Activated T-cell treated with anti-CD3 and anti-CD28 coated beads for 24 hours (primary cell): Measurements from ENCODE around the gene TMPRSS11F.
"Not testable (repeated sequence)": the region's sequence is repeated elsewhere in the genome, so short reads cannot be mapped to it uniquely, and the experiment has no call there.

Experiments used
- DNase-seq: peaks from one replicate; pipeline ENCODE4 v3.0.0-alpha.2; 2020; ENCODE audit warnings: low read depth

Gene TMPRSS11F

DNA sequence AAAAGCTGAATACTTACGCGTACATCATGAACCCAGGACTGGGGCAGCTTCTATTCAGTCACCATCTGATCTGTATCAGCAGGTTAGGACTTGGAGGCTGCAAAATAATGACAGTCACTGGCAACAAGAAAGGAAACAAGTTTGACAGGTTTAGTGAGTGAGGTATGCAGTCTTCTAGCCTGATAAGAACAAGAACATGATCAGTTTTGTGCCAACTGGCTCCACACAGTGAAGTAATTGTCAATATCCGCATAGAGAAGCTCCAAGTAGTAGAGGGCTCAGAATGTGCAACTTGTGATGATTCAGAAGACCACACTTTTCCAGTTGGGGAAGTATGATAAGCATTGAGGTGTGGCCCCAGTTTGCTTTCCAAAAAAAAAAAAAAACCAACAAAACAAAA, at the start of gene TMPRSS11F:
TSS of gene TMPRSS11F (minus strand) at position 77 of the 400 bp plus-strand sequence. CDS start at position 28, 49 bp downstream.
- DNase-seq = no peak

DNA sequence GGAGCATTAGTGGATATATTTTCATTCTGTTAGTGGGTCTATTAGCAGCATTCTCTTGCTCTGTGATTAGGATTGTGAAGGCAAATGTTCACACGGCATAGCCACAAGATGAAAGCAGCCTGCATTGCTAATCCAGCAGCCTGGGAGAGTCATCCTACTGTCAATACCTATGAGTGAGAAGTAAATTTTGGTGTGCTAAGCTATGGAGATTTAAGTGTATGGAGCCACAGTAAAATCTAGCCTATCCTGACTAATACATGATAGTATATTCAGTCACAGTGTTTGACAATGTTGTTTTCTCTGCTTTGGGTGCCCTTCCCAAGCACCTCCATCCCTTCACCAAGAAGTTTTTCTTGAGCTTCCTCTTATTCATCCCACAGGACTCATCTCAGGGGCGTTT, 47.2 kb upstream of the TMPRSS11F start:
- DNase-seq = no peak

DNA sequence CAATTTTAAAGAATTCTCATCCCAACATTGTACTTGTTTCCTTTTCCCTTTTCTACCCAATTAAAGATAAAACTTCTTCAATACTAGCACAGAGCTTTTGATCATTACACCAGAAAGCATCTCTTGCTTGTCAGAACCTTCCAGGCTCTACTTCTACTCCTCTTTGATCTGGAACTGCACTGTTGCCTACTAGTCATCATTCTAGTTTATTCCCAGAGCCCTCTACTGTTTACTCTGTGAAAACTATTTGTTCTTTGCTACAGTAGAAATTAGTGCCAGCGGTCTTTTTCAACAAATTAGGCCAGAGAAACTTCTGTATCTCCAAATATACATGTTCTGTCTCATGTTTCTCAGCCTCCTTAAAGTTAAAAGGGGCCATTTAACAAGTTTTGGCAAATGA, 46.8 kb upstream of the TMPRSS11F start:
- DNase-seq = no peak

DNA sequence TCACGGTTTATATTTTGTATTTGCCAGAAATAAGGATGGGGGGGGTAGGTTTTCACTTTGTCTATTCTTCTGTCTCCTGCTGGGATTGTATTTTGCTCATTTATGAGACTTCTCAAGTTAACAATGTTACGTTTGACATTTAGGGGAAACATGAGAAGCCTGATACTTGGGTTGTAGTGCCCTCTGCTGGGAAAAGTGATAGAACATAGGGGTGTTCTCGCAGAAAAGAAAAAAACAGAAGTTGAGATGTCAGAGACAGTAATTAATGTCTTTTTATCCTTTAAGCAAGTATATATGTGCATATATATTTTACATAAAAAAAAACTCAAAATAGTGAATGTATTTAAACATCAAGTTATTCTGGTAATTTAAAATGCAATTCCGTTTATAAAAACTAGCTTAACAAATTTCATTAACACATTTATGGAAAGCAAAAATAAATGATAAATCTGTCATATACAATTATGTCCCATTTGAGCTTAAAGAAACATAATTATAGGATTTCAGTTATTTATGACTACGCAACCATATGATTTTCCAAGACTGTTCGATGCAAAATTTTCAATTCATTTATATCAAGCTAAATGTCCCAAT, 46.0 kb upstream of the TMPRSS11F start:
- peak; percentile 11 for DNase-seq

DNA sequence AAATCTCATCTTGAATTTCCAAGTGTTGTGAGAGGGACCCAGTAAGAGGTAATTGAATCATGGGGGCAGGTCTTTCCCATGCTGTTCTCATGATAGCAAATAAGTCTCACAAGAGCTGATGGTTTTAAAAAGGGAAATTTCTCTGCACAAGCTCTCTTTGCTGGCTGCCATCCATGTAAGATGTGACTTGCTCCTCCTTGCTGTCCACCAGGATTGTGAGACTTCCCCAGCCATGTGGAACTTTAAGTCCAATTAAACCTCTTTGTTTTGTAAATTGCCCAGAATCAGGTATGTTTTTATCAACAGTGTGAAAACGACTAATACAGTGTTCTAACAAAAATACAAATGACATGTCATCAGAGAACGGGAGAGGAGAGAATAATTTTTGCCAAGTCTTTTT, 44.7 kb upstream of the TMPRSS11F start:
- DNase-seq = not testable (repeated sequence)

DNA sequence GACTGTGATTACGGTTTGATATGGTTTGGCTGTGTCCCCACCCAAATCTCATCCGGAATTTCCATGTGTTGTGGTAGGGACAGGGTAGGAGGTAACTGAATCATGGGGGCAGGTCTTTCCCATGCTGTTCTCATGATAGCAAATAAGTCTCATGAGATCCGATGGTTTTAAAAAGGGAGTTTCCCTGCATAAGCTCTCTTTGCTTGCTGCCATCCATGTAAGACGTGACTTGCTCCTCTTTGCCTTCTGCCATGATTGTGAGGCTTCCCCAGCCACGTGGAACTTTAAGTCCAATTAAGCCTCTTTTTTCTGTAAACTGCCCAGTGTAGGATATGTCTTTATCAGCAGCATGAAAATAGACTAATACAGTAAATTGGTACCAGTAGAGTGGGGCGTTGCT, 42.5 kb upstream of the TMPRSS11F start:
- DNase-seq = not testable (repeated sequence)

DNA sequence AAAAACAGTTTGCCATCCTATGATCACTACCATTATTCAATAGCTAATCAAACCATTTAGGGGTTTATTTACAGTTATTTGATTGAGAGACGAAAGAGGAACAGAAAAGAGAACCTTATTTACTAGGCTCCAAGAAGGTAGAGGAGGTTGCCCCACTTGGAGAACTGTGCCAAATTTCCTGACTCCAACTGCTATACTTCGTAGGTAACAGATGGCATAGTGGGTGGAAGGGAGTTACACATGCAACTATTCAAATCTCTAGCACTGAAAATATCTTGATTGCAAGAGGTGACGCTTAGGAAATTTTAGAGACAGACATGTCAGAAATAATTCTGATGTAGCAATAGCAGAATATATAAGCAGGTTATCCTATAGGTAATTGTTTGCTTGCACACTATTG, 38.0 kb upstream of the TMPRSS11F start:
- DNase-seq = no peak

DNA sequence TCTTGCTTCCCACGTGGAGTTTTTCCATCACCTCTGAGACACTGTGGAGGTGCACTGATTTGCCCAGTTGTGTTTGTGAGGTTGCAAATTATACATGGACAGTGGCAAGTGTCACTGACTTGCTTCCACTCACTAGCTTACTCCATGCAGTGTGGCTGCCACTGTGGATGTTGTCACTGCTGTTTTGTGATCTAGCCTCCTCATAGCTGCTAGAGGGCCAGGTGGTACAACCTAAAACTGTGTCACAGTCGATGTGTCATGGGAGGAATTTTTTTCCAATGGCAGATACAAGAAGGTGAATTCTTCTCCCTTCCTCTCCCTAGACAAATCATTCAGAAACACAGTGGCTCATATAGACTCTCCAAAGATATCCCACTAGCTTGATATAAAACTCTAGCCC, 37.5 kb upstream of the TMPRSS11F start:
- no peak for DNase-seq

DNA sequence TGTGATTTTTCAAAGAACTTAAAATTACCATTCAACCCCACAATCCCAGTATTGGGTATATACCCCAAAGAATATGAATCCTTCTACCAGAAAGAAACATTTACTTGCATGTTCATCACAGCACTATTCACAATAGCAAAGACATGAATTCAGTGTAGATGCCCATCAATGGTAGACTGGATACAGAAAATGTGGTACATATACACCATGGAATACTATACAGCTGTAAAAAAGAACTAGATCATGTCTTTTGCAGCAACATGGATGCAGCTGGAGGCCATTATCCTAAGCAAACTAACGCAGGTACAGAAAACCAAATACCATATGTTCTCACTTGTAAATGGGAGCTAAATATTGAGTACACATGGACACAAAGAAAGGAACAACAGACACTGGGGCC, 34.1 kb upstream of the TMPRSS11F start:
- no peak for DNase-seq

DNA sequence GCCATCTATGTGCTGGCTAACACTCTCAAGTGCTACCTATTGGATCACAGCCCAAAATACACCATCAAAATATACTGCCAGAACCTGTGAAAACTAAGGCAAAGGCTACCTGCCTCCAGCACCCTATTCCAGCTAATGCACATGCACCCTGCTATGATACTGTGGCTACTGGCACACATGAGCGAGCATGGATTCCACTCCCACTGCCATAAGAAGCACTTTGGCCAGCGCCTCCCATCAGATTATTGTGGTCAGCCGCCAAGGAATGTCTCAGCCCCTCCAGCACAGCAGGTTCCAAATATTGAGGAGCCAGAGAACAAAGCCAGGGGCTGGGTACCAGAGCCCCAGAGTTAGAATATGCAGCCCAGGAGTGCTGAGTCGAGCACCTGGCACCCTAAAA, 32.5 kb upstream of the TMPRSS11F start:
- no peak for DNase-seq

DNA sequence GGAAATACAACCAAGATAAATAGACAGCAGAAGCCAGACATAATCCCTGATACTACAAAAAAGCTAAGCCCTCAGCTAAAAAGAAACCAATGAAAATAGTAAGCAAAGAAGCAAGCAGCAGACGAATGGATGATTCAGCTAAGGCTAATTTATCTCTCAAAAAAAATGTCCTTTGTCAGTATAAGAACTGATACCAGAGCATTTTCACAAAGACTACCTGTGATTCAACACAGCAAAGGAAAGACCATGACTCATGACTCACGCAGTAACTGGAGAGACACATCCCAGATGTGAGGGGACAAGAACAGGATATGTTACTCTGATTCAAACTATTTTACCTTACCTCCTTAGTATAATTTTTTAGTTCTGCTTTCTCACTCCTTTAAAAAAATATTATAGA, 22.7 kb upstream of the TMPRSS11F start:
- no peak for DNase-seq

DNA sequence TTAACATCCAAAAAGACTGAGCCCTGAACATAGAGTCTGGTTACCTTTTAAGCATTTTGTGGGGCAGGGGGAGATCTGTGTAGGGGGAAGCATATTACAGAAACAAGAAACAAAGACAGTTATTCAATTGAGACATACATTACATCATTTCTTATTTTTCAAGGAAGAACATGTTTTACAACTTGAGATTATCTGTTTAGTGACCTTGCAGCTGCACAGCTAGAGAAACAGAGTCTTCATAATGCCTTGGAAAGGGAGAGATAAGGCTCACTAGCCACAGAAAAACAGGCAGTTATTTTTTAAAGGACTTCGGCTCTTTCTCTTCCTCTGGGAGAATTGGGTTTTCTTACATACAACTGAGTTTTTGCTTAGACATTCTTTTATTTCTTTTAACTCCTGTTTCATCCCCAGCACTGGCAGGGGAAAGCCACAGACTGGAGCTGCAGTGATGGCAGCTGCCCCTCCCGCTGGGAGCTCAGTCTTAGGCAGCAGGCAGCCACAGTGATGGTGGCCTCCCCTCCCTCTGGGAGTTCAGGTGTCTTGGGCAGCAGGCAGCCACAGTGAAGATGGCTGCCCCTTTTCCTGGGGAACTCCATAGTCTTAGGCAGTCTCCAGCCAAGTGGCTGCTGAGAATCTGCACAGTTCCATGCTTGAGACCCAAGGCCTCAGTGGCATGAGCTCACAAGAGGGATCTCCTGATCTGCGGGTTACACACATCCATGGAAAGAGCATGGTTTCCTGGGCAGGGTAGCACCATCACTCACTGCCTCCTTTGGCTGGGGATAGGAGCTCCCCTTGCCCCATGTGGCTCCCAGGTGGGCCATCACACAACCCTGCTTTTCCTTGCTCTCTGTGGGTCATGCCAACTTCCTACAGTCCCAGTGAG, 19.4 kb upstream of the TMPRSS11F start:
- DNase-seq = no peak

DNA sequence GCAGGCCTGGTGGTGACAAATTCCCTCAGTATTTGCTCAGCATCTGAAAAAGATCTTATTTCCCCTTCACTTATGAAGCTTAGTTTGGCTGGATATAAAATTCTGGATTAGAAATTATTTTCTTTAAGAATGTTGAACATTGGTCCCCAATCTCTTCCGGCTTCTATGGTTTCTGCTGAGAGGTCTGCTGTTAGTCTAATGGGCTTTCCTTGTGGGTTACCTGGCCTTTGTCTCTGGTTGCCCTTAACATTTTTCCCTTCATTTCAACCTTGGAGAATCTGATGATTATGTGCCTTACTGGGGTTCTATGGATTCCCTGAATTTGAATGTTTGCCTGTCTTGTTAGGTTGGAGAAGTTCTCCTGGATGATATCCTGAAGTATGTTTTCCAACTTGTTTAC, 17.4 kb upstream of the TMPRSS11F start:
- DNase-seq = no peak

DNA sequence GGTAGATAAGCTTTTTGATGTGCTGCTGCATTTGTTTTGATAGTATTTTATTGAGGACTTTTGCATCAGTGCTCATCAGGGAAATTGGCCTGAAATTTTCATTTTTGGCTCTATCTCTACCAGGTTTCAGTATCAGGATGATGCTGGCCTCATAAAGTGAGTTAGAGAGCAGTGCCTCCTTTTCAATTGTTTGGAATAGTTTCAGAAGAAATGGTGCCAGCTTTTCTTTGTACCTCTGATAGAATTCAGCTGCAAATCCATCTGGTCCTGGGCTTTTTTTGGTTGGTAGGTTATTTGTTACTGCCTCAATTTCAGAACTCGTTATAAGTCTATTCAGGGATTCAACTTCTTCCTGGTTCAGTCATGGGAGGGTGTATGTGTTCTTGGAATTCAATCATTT, 15.6 kb upstream of the TMPRSS11F start:
- no peak for DNase-seq

DNA sequence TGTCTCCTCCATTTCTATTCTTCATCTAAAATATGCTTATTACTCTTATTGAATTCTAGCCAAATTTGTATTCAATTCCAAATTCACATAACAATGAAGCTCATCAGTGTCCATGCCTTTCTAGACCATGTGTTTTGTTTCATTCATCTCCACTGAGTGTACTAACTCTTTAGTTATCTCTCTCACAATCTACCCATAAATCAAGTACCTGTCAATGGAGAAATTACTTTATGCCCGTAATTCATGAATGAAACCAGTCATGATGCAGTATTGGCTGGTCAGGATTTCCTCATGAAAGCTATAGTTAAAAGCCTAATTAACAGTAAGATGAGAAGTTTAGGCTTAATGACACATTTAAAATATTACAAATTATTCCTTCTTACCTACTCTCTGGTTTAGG, 12.2 kb upstream of the TMPRSS11F start:
- DNase-seq = no peak

DNA sequence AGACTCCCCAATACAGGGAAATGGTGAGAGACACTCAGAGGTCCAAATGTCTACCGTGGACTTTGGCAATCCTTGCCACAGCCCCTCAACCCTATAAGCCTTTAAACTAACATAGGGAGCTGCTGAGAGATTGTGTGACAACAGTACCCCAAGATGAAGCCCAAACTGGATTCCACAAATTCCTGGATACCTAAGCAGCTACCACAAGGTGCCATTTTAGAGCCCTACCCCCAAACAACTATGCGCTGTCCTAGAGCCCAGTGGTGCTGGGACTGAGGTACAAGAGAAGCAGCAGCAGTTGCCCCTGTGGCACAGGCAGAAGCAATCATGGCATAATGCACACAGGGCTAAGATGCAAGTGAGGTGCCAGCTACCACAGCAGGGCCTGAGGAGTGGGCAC, 2.7 kb upstream of the TMPRSS11F start:
- DNase-seq = no peak

DNA sequence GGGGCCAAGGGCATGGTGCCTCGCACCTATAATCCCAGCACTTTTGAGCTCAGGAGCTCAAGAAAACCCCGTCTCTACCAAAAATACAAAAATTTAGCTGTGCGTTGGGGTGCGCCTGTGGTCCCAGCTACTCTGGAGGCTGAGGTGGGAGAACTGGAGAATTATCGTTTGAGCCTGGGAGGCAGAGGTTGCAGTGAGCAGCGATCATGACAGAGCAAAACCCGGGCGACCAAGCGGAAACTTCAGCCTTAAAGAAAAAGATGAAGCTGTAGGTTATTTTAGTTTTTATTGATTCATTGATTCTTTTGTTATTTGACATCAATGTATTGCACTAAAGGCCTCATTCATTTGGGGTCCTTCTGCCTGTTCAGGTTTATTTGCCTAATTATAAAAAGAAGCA, 5.4 kb downstream of the TMPRSS11F start:
- DNase-seq = no peak

DNA sequence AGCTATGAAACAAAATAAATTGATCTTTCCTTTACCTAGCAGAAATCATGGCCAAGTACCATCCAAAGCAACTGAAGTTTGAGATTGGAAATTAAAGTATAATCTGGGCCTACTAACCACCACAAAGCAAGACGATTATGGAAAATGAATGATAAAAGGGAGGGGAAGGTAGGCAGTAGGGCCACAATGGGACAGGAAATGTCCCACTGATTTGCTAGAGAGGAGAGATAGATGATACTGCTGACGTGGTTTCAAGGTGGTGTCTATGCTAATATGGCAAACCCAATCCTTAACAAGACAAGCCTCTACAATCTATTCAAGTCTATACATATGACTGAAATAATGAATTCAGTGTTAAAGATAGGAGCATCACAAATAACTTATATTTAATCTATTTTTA, 6.1 kb downstream of the TMPRSS11F start:
- DNase-seq = no peak

DNA sequence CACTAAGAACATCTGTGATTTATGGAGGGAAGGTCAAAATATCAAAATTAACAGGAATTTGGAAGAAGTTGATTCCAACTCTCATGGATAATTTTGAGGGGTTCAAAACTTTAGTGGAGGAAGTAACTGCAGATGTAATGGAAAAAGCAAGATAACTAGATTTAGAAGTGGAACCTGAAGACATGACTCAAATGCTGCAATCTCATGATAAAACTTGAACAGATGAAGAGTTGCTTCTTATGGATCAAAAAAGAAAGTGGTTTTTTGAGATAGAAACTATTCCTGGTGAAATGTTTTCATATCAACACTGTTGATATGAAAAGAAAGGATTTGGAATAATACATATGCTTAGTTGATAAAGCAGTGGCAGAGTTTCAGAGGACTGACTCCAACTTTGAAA, 9.7 kb downstream of the TMPRSS11F start:
- DNase-seq = no peak

DNA sequence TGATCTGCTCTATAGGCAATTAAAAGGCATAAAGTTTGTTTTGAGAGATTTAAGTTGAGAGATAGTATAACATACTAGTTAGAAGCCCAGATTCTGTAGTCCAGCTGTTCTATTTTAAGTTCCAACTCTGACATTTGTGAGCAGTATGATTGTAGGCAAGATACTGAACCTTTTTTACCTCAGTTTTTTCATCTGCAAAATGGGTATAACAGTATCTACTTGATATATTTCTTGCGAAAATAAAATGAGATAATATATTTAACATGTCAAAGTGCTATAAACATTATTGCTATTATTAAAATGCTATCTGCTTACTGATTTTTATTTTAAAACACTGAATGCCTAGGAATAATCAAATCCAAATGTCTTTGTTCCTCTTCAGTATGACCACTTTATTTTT, 19.2 kb downstream of the TMPRSS11F start:
- no peak for DNase-seq

DNA sequence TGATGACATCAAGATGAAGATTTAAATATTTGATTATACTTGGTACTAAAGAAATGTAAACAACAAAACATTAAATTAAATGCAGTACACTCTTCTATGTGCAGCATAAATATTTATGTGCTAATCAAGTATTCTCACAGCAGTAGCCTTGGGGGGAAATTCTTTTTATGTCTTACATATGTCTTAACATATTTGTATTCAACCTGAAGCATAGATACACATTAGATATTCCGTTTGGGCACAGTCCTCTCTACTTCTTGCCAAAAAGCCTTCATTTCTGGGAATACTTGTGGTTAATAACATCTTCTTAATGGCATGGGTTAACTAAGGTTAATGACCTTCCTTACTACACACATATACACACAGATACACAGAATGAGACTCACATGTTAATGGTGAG, 19.8 kb downstream of the TMPRSS11F start:
- DNase-seq = no peak

DNA sequence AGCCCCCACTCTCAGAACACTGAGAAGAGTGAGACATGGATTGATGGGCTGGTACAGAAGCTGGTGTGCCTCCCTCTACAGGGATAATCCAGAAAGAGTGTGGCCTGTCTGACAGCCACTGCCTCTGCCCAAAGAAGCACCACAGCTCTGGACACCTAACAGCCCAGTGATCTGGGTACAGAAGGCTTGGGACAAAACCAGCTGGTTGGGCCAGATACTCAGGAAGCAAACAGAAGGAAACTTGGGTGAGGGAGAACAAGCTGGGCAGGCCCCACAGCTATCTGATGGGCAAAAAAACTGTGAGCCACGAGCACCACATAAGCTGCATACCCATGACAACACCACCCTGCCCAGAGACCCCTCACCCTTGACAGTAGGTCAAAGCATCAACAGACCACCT, 46.9 kb downstream of the TMPRSS11F start:
- DNase-seq = no peak

DNA sequence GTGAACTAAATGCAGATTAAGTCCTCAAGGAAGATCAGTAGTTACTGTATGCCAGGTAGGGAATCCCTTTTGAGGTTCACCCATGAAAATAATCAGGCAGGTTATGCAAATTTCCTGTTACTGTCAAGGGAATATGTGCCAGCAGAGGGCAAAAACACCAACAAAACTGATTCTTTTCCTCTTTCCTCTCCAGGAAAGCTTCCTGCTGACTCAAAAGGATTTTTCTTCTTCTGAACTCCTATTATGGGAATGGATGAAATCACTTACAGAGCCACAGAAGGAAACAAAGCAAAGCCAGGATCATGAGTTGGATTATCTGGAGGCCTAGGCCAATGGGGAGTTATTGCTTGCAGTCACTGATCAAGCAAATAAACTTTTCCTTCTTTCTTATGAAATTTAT, 49.7 kb downstream of the TMPRSS11F start:
- no peak for DNase-seq

DNA sequence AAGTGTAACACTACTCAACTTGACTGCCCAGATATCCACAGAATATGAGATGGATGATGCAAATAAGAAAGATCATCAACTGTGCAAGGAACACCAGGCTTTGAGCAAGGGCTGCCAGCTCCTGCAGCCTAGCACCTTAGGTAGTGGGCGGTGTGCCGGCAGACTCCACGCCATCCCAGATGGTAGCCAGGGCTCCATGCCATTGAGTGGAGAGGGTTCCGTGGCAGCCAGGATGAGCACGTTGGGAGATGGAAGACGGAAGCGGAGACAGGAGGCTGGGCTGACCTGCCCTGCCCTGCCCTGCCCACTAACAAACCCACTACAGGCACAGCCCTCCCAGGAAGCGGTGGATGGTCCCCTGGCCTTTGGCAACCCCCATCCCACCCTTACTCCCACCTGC, 51.9 kb downstream of the TMPRSS11F start:
- DNase-seq = no peak
